Mammary epithelial cell (primary cell): ENCODE measurements around the gene CSTPP1.

ENCODE experiments used
- EZH2 ChIP-seq: IDR thresholded peaks from 2 replicates; pipeline ENCODE4 v1.6.1; 2012; ENCODE audit warnings: low read length, inconsistent platforms, borderline replicate concordance
- TF ChIP-seq, protein P1 (sequence below), 2 donors: IDR thresholded peaks in 1 of 2; conservative IDR thresholded peaks in 1 of 2; 2 replicates each; pipeline ENCODE4 v1.5.1; 2011 to 2012; ENCODE audit warnings: inconsistent platforms in 2 of 2, low read length in 2 of 2, mild to moderate bottlenecking in 2 of 2, control low read depth in 1 of 2, low read depth in 1 of 2; ENCODE audit not compliant: insufficient read depth in 1 of 2; ENCODE audit errors: extremely low read depth in 1 of 2

DNA sequence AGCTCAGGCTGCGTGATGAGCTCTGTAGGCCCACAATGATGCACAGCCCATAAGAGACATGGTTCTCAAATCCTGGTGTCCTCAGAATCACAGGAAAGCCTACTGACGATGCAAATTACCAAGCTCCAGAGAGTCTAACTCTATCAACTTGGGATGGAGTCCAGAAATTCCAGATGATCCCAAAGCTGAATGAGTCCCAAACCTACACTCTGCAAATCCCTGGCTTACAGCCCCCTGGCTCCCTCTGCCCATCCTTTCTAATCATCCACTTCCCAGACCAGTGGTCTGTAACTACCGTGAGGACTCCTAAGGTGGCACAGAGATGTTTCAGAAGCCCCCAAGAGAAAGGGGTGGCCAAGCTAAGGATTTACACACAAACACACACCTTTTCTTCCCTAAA, 226.6 kb downstream of the CSTPP1 start:
- TF ChIP-seq, protein P1, sequence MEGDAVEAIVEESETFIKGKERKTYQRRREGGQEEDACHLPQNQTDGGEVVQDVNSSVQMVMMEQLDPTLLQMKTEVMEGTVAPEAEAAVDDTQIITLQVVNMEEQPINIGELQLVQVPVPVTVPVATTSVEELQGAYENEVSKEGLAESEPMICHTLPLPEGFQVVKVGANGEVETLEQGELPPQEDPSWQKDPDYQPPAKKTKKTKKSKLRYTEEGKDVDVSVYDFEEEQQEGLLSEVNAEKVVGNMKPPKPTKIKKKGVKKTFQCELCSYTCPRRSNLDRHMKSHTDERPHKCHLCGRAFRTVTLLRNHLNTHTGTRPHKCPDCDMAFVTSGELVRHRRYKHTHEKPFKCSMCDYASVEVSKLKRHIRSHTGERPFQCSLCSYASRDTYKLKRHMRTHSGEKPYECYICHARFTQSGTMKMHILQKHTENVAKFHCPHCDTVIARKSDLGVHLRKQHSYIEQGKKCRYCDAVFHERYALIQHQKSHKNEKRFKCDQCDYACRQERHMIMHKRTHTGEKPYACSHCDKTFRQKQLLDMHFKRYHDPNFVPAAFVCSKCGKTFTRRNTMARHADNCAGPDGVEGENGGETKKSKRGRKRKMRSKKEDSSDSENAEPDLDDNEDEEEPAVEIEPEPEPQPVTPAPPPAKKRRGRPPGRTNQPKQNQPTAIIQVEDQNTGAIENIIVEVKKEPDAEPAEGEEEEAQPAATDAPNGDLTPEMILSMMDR (conservative IDR thresholded peaks at IDR 0.05 in 1 of 2, IDR thresholded peaks at IDR 0.05 in 1 of 2; ENCODE audit: extremely low read depth in 1 of 2, insufficient read depth in 1 of 2, low read depth in 1 of 2, low read length in 2 of 2): no peak
- no peak for TF ChIP-seq EZH2
